Astrocyte (in vitro differentiated cells and primary cell): ENCODE measurements around the gene SLCO4A1. TPM values are rescaled to one million over a fixed set of nuclear protein-coding genes. Genes with fewer than 3 reads are reported as not detected.

ENCODE experiments used
- DNase-seq: peaks from one replicate; pipeline ENCODE4 v3.0.0-alpha.2; 2010; ENCODE audit warnings: low read depth
- FAIRE-seq: peaks from 2 replicates; lab custom pipeline; 2011; peaks lifted over from hg19 to GRCh38; lab: Jason Lieb, UNC
- H2AFZ ChIP-seq: 2 replicates; pipeline ENCODE4 v1.6.0; 2012; ENCODE audit warnings: low read depth, low read length, inconsistent platforms
- H3K27ac ChIP-seq: 2 replicates; pipeline ENCODE4 v1.5.1; 2011; ENCODE audit warnings: low read depth, low read length, inconsistent platforms
- H3K27me3 ChIP-seq: 2 replicates; pipeline ENCODE4 v1.6.0; 2011; ENCODE audit warnings: low read length, inconsistent platforms; ENCODE audit not compliant: insufficient read depth
- H3K36me3 ChIP-seq: 2 replicates; pipeline ENCODE4 v1.5.1; 2011; ENCODE audit warnings: low read length, inconsistent platforms; ENCODE audit not compliant: insufficient read depth
- H3K4me1 ChIP-seq: 2 replicates; pipeline ENCODE4 v1.5.1; 2011; ENCODE audit warnings: low read length, inconsistent platforms; ENCODE audit not compliant: insufficient read depth
- H3K4me2 ChIP-seq: 2 replicates; pipeline ENCODE4 v1.6.0; 2012; ENCODE audit warnings: low read length, inconsistent platforms
- H3K4me3 ChIP-seq: 2 replicates; pipeline ENCODE4 v1.5.1; 2011; ENCODE audit warnings: low read depth, mild to moderate bottlenecking, low read length, inconsistent platforms; ENCODE audit not compliant: insufficient read depth
- H3K79me2 ChIP-seq: 2 replicates; pipeline ENCODE4 v1.6.0; 2012; ENCODE audit warnings: mild to moderate bottlenecking, low read length, inconsistent platforms; ENCODE audit not compliant: insufficient read depth
- H3K9ac ChIP-seq: 2 replicates; pipeline ENCODE4 v1.6.0; 2012; ENCODE audit warnings: mild to moderate bottlenecking, low read length, inconsistent platforms
- H3K9me3 ChIP-seq: 2 replicates; pipeline ENCODE4 v1.5.1; 2012; ENCODE audit warnings: low read depth, mild to moderate bottlenecking, low read length, inconsistent platforms; ENCODE audit not compliant: insufficient read depth
- H4K20me1 ChIP-seq: 2 replicates; pipeline ENCODE4 v1.6.0; 2012; ENCODE audit warnings: low read length, inconsistent platforms; ENCODE audit not compliant: insufficient read depth
- H3K27ac Mint-ChIP-seq: one replicate; pipeline ENCODE4 v1.8.0; 2021; ENCODE audit warnings: mild to moderate bottlenecking, mixed read lengths; ENCODE audit not compliant: unreplicated experiment
- H3K27me3 Mint-ChIP-seq: one replicate; pipeline ENCODE4 v1.8.0; 2021; ENCODE audit warnings: low read depth, mixed read lengths; ENCODE audit not compliant: unreplicated experiment
- H3K36me3 Mint-ChIP-seq: one replicate; pipeline ENCODE4 v1.8.0; 2021; ENCODE audit warnings: low read depth, mixed read lengths; ENCODE audit not compliant: unreplicated experiment
- H3K4me1 Mint-ChIP-seq: one replicate; pipeline ENCODE4 v1.8.0; 2021; ENCODE audit warnings: low read depth, mixed read lengths; ENCODE audit not compliant: unreplicated experiment
- H3K4me3 Mint-ChIP-seq: one replicate; pipeline ENCODE4 v1.8.0; 2021; ENCODE audit warnings: mild to moderate bottlenecking, moderate library complexity, mixed read lengths; ENCODE audit not compliant: unreplicated experiment
- H3K9me3 Mint-ChIP-seq: one replicate; pipeline ENCODE4 v1.8.0; 2021; ENCODE audit warnings: mild to moderate bottlenecking, mixed read lengths; ENCODE audit not compliant: unreplicated experiment
- CTCF ChIP-seq: IDR thresholded peaks from 2 replicates; pipeline ENCODE4 v1.5.1; 2011; ENCODE audit warnings: low read depth, mild to moderate bottlenecking, inconsistent platforms, low read length, moderate library complexity; ENCODE audit not compliant: insufficient read depth
- EZH2 ChIP-seq: IDR thresholded peaks from 2 replicates; pipeline ENCODE4 v1.6.1; 2012; ENCODE audit warnings: mild to moderate bottlenecking, low read length, inconsistent platforms; ENCODE audit not compliant: insufficient read depth
- total RNA-seq: library from RNA; stranded (reverse); gene quantifications from 2 replicates; pipeline ENCODE4 v1.2.1, GENCODE V29; 2021

SLCO4A1 gene
- total RNA-seq, 1 donor from 2014 or later = 0.43 TPM

- FAIRE-seq (no peak), DNase-seq (no peak)
- no peaks in the 10 kb centered on the region for H3K36me3 Mint-ChIP-seq
- H3K27me3 ChIP-seq = peaks cover 10% of the 10 kb centered on the region
- no peak overlapping the region for H2AFZ ChIP-seq
- H4K20me1 ChIP-seq = no peaks in the 10 kb centered on the region
- H3K36me3 ChIP-seq = no peaks in the 10 kb centered on the region
- peaks cover 15% of the 10 kb centered on the region for H3K4me1 ChIP-seq
- no peaks in the 10 kb centered on the region for H3K9me3 ChIP-seq
- no peak overlapping the region for H3K4me3 ChIP-seq
- H3K27me3 Mint-ChIP-seq = peaks cover 69% of the 10 kb centered on the region
- no peaks in the 10 kb centered on the region for H3K9me3 Mint-ChIP-seq
- no peak overlapping the region for H3K27ac ChIP-seq
- H3K4me3 Mint-ChIP-seq = no peak overlapping the region
- H3K9ac ChIP-seq = no peak overlapping the region
- no peak overlapping the region for H3K4me2 ChIP-seq
- no peaks in the 10 kb centered on the region for H3K4me1 Mint-ChIP-seq
- H3K79me2 ChIP-seq = no peaks in the 10 kb centered on the region
- no peak overlapping the region for H3K27ac Mint-ChIP-seq
- no peak for TF ChIP-seq EZH2
- TF ChIP-seq CTCF = no peak
These were observed 40.6 kb upstream of the SLCO4A1 start for GRCh38 chr20:62601714-62602113.

- no peak overlapping the region for H3K4me3 Mint-ChIP-seq
These were observed 39.8 kb upstream of the SLCO4A1 start for GRCh38 chr20:62602550-62602949.

More at GRCh38 chr20:62602550-62602949, 39.8 kb upstream of the SLCO4A1 start:
- Mint-ChIP-seq H3K36me3 (no peaks in the 10 kb centered on the region), H3K27ac (no peak overlapping the region), H3K27me3 (peaks cover 68% of the 10 kb centered on the region), H3K4me1 (no peaks in the 10 kb centered on the region), H3K9me3 (no peaks in the 10 kb centered on the region)
- no peak for DNase-seq
- no peaks in the 10 kb centered on the region for H4K20me1 ChIP-seq
- H3K4me3 ChIP-seq = no peak overlapping the region
- H3K27ac ChIP-seq = no peak overlapping the region
- no peak for TF ChIP-seq CTCF
- TF ChIP-seq EZH2 = no peak
- FAIRE-seq = no peak
- peaks cover 10% of the 10 kb centered on the region for H3K27me3 ChIP-seq
- no peak overlapping the region for H2AFZ ChIP-seq
- H3K4me2 ChIP-seq = peak overlapping the region; percentile 73
- no peaks in the 10 kb centered on the region for H3K9me3 ChIP-seq
- peaks cover 15% of the 10 kb centered on the region for H3K4me1 ChIP-seq
- no peaks in the 10 kb centered on the region for H3K79me2 ChIP-seq
- no peak overlapping the region for H3K9ac ChIP-seq
- no peaks in the 10 kb centered on the region for H3K36me3 ChIP-seq
